ENCODE measurements around the gene RAB9A. TPM values are rescaled to one million over a fixed set of nuclear protein-coding genes. Genes with fewer than 3 reads are reported as not detected.

RAB9A gene
- total and polyA plus RNA-seq, 2 of the 8 experiments (the other 6 are each of a cell fraction or from before 2014, with no cell fraction given) = 21.8 to 34.0 TPM

DNA sequence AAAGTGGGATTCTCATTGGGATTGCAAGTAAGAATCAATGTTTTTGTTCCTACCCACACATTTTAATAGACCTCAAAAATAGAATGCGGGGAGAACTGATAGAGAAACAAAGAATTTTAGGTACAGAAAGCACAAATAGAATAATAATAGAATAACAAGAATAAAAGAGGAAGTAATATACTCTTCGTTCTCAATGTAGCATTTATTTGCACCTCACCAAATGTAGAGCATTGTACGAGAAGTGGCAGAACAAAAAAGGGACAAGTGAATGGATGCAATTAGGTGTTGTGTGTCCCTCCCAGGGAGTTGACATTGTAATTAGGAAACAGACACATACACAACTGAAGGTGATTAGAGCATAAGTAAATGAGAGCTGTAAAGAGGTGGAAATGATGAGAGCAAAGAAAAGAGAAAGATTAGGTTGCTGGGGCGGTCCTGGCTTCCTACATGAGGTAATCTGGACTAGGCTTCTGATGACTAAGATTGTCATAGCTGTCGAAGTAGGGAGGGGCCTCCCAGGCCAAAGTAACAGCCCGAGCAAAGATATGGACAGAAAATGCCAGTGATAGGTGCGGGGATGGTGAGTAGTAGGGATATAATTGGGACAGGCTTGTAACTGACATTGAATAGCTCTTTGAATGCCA is 10.4 kb downstream of the RAB9A start:
- Histone ChIP-seq H3K79me1 (ENCODE audit: low read depth, low read length) (peaks cover 6% of the 10 kb centered on the region), H2BK5ac (ENCODE audit: low read depth, low read length) (no peak overlapping the region), H4K91ac (replicated peaks; ENCODE audit: insufficient read length, low read length) (no peak overlapping the region), H2BK120ac (replicated peaks; ENCODE audit: low read depth, low read length) (no peak overlapping the region), H2BK12ac (ENCODE audit: low read depth, low read length) (no peak overlapping the region), H3K9ac (replicated peaks in 1 of 4; ENCODE audit: extremely low read depth in 1 of 4, low read depth in 3 of 4, low read length in 3 of 4) (no peak overlapping the region), H3K4me3 (ENCODE audit: extremely low read depth in 1 of 4, insufficient read depth in 2 of 4, low read depth in 3 of 4, low read length in 4 of 4) (no peak overlapping the region), H2BK20ac (ENCODE audit: low read length) (no peak overlapping the region), H4K8ac (ENCODE audit: extremely low read depth, insufficient read depth, low read length) (no peak overlapping the region), H4K5ac (ENCODE audit: insufficient read length, low read depth, low read length) (no peak overlapping the region), H3K79me2 (ENCODE audit: control insufficient read depth in 1 of 2, insufficient read depth in 2 of 2, low read length in 2 of 2) (peaks cover 0 to 92% of the 10 kb centered on the region in 2 experiments; a peak in 3 of 4 replicates), H3K4me1 (replicated peaks in 1 of 4; ENCODE audit: control insufficient read depth in 3 of 4, insufficient read depth in 4 of 4, low read length in 3 of 4) (peaks cover 0 to 4% (median 2%) of the 10 kb centered on the region in 4 experiments; a peak in 3 of 7 replicates), H3K9me3 (ENCODE audit: insufficient read depth in 2 of 2, low read depth in 1 of 2, low read length in 1 of 2) (no peaks in the 10 kb centered on the region), H3K27ac (ENCODE audit: low read depth, low read length) (no peak overlapping the region), H3K56ac (replicated peaks; ENCODE audit: insufficient read length, low read depth, low read length) (no peak overlapping the region), H3K36me3 (ENCODE audit: control insufficient read depth in 2 of 4, insufficient read depth in 4 of 4, low read length in 3 of 4) (no peaks in the 10 kb centered on the region; a peak in 3 of 8 replicates), H3K4me2 (ENCODE audit: insufficient read depth in 1 of 2, low read depth in 2 of 2, low read length in 2 of 2) (no peak overlapping the region), H2AK5ac (ENCODE audit: low read depth, low read length) (no peak overlapping the region), H3K14ac (ENCODE audit: insufficient read length) (no peak overlapping the region), H2BK15ac (ENCODE audit: low read length) (no peak overlapping the region), H3K18ac (ENCODE audit: extremely low read depth, low read length) (no peak overlapping the region), H3K23ac (ENCODE audit: insufficient read length) (no peak overlapping the region), H3K27me3 (replicated peaks in 1 of 4; ENCODE audit: control insufficient read depth in 3 of 4, extremely low read depth in 1 of 4, insufficient read depth in 3 of 4, low read length in 3 of 4) (no peaks in the 10 kb centered on the region), H3K23me2 (ENCODE audit: low read depth, low read length) (no peaks in the 10 kb centered on the region), H3K4ac (replicated peaks; ENCODE audit: insufficient read length, low read depth, low read length) (no peak overlapping the region), H4K20me1 (replicated peaks in 1 of 2; ENCODE audit: control insufficient read depth in 1 of 2, insufficient read depth in 2 of 2, low read length in 2 of 2) (peaks cover 0 to 13% of the 10 kb centered on the region in 2 experiments), H2AFZ (ENCODE audit: low read length) (no peak overlapping the region)
- ChIA-PET CTCF (ENCODE audit: partially characterized antibody) (interaction anchor here (0.7 kb wide), 1 partner anchor 8 kb away, joined by 6 read pairs; no protein-coding TSS in a partner anchor), POLR2A (ENCODE audit: partially characterized antibody) (interaction anchor here (1.6 kb wide), 1 partner anchor 36 kb away, joined by 4 read pairs; the partner anchor contains the start of gene OFD1)
- no peak for TF ChIP-seq NRF1 (IDR thresholded peaks at IDR 0.05; ENCODE audit: low read depth, low read length)
- no peak for TF ChIP-seq EP300 (IDR thresholded peaks at IDR 0.05; ENCODE audit: borderline replicate concordance in 1 of 2, low read depth in 2 of 2, low read length in 2 of 2)
- no peak for TF ChIP-seq NANOG (IDR thresholded peaks at IDR 0.05; ENCODE audit: insufficient read depth, low read depth, low read length, poor library complexity, severe bottlenecking)
- TF ChIP-seq POU5F1 (IDR thresholded peaks at IDR 0.05; ENCODE audit: low read depth, low read length) = no peak
- no peak for TF ChIP-seq TCF12 (IDR thresholded peaks at IDR 0.05; ENCODE audit: low read depth, low read length)
- TF ChIP-seq SIX5 (IDR thresholded peaks at IDR 0.05; ENCODE audit: low read depth, low read length) = no peak
- TF ChIP-seq MAFK (IDR thresholded peaks at IDR 0.05; ENCODE audit: low read depth, low read length) = no peak
- no peak for TF ChIP-seq CBX8 (IDR thresholded peaks at IDR 0.05; ENCODE audit: borderline replicate concordance, low read depth, low read length)
- no peak for TF ChIP-seq RAD21 (IDR thresholded peaks at IDR 0.05 in 1 of 2, conservative IDR thresholded peaks at IDR 0.05 in 1 of 2; ENCODE audit: low read depth in 2 of 2, low read length in 2 of 2)
- WGBS, 2 experiments (ENCODE audit: extremely low coverage in 1 of 2, insufficient coverage in 1 of 2, insufficient read length in 1 of 2, insufficient replicate concordance in 2 of 2, low coverage in 1 of 2, low lambda C conversion rate in 2 of 2, missing lambda C conversion rate in 1 of 2) = 88% methylated on average over 7 of the region's 7 CpGs; no CpG with 5 or more reads in 1 of the 2 experiments
- FAIRE-seq (no peak), DNase-seq (ENCODE audit: low read depth in 1 of 2, low spot score in 2 of 2) (no peak)

Measured in H1 (cell line).